HG03439 (cell line): Measurements from ENCODE around the gene SERTAD1.
"Not testable (repeated sequence)": the region's sequence is repeated elsewhere in the genome, so short reads cannot be mapped to it uniquely, and the experiment has no call there.

Experiments
- ATAC-seq: cut with Tn5 transposase; IDR thresholded peaks from one replicate; pipeline ENCODE4 v1.9.1; 2021; ENCODE audit warnings: mild to moderate bottlenecking, moderate library complexity; ENCODE audit not compliant: unreplicated experiment

The SERTAD1 gene

DNA sequence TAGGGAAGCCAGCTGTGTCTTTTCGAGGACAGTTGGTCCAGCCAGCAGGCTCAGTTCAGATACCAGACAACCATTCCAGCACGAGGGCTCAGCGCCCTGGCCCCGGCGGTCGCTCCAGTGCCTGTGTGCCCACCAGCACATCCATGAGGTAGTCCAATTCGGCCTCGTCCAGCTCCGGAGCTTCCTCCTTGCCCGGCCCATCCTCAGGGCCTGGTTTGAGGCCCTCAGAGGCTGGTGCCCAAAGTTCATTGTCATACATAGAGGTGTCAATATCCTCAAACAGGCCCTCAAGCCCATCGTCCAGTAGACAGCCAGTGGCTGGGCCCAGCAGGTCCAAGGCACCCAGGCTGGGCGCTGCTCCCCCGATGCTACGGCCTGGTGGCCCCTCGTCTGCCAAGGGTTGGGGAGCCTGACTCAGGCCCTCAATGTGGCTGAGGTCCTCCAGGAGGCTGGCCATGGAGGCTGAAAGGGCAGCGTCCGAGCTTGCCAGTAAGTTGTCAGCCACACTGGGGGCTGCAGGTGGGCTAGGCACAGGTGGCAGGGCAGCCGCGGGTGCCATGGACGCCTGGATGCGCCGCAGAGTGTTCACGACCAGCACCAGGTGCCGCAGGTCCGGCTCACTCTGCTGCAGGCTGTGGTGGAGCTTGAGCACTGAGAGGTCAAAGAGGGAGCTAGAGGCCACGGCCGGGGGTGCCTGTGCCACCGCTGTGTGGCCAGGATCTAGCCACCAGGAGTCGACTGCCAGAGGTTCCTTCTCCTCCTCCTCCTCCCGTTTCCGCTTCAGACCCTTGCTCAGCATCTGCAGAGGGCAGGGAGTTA, 2.8 kb downstream of the SERTAD1 start:
- no peak for ATAC-seq

GRCh38 chr19:40421993-40422747, 3.6 kb downstream of the SERTAD1 start:
- ATAC-seq, result no peak

- ATAC-seq, result peak; percentile 34
Measured at GRCh38 chr19:40420766-40421765, 4.7 kb downstream of the SERTAD1 start.

GRCh38 chr19:40420451-40420765, 5.4 kb downstream of the SERTAD1 start:
- ATAC-seq, result no peak

GRCh38 chr19:40419780-40420179, 6.0 kb downstream of the SERTAD1 start:
- no peak for ATAC-seq

DNA sequence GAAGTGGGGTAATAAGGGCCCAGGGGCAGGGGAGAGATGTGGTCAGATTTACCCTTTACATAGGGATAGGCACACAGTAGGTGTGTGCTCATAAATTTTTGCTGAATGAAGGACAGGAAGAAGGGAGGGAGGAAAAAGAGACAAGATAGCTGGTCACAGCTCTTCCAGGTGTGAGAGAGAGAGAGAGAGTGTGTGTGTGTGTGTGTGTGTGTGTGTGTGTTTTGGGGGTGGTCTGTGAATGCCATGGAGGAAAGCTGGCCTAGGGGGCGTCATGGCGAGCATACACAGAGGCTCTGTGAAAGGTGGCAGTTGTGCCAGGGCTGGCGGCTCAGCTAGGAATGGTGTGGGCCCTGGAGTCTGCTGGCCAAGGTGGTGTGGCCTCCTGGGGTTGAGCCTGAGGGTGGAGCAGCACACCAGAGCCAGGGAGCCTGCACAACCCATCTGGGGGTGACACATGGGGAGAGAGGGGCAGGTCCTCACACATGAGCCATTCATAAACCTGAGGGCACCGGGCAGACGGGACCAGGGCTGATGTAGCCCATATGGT, 6.7 kb downstream of the SERTAD1 start:
- ATAC-seq, result no peak

DNA sequence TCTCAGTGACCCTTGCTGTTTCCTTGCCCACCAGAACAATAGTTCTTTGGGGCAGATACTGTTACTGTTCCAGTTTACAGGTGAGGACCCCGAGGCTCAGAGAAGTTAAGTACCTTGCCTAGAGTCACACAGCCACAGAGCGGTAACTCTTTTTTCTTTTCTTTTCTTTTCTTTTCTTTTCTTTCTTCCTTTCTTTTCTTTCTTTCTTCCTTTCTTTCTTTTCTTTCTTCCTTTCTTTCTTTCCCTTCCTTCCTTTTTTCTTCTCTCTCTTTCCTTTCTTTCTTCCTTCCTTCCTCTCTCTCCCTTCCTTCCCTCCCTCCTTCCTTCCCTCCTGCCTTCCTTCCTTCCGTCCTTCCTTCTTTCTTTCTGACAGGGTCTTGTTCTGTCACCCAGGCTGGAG, 7.8 kb downstream of the SERTAD1 start:
- no peak for ATAC-seq

GRCh38 chr19:40417643-40417981, 8.2 kb downstream of the SERTAD1 start:
- ATAC-seq, result no peak

DNA sequence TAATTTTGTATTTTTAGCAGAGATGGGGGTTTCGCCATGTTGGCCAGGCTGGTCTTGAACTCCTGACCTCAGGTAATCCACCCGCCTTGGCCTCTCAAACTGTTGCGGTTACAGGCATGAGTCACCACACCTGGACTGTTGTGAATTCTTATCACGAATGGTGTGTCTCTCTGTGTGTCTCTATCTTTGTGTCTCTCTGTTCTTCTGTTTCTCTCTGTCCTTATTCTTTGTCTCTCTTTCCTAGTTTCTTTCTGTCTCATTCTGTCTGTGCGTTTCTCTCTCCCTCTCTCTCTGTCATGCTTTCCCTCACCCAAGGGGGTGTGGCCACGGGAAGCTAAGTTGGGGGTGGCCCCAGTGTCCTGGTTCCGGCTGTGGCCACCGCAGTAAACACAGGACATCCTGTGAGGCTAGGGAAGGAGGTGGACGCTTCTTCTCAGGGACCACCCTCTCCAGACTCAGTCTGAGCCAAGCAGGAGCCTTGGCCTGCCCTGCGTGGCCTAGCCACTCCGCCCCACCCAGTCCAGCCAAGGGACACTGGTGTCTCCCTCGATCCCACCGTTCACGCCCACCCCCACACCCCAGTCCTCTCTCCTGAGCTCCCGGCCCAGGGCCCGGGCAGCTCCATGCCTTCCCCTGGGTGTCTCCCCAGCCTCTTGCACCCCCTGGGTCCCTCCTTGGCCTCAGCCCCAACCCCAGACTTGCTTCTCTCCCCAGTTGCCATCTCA, 8.7 kb downstream of the SERTAD1 start:
- no peak for ATAC-seq

- ATAC-seq, result no peak
Measured at GRCh38 chr19:40415768-40416167, 10.0 kb downstream of the SERTAD1 start.

GRCh38 chr19:40414542-40415535, 11.0 kb downstream of the SERTAD1 start:
- ATAC-seq, result no peak

GRCh38 chr19:40413291-40413845, 12.4 kb downstream of the SERTAD1 start, which contains the start of gene PRX:
Gene PRX (minus strand): TSS chr19:40413378. CDS start chr19:40407932, 5,446 bp downstream.
- ATAC-seq, result no peak

DNA sequence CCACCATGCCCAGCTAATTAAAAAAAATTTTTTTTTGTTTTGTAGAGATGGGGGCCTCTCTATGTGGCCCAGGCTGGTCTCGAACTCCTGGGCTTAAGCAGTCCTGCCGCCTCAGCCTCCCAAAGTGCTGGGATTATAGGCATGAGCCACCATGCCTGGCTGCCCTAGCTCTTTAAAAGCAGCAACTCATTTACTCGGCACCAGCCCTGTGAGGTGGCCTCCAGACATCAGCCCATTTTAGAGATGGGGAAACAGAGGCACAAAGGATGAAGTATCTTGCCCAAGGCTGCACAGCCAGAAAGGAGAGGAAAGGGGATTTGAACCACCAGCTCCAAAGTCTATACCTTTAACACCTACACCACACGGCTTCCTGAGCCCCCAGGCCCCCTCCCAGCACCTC, 12.9 kb downstream of the SERTAD1 start:
- no peak for ATAC-seq

- no peak for ATAC-seq
Measured at GRCh38 chr19:40411958-40412499, 13.8 kb downstream of the SERTAD1 start.

- ATAC-seq, result no peak
Measured at GRCh38 chr19:40411125-40411842, 14.5 kb downstream of the SERTAD1 start.

GRCh38 chr19:40410030-40410389, 15.8 kb downstream of the SERTAD1 start:
- no peak for ATAC-seq

GRCh38 chr19:40408598-40408925, 17.2 kb downstream of the SERTAD1 start:
- not testable (repeated sequence) for ATAC-seq
